DMS 273 treated with DMSO at 0.1 percent for 48 hours (cell line): ENCODE measurements around the gene OLAH.

ENCODE experiments used
- DNase-seq: peaks from one replicate; lab custom pipeline; 2025; lab: John Stamatoyannopoulos, UW

OLAH gene

DNA sequence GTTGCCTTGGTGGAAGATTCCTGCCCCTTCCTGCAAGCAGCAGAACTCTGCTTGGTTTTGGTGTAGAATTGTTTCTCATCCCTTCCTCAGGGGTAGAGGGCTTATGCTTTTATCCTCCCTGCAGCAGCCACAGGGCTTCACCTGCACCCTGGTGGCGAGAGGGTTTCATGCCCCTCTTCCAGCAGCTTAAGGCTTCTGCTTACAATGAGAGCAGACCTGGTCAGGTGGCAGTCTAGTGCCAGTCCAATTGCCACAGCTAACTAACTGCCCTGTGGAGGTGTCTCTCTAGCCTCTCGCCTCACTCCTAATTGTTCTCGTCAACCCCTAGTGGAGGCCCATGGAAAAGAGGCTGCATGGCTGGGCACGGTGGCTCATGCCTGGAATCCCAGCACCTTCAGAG, 25.5 kb downstream of the OLAH start:
- no peak for DNase-seq

DNA sequence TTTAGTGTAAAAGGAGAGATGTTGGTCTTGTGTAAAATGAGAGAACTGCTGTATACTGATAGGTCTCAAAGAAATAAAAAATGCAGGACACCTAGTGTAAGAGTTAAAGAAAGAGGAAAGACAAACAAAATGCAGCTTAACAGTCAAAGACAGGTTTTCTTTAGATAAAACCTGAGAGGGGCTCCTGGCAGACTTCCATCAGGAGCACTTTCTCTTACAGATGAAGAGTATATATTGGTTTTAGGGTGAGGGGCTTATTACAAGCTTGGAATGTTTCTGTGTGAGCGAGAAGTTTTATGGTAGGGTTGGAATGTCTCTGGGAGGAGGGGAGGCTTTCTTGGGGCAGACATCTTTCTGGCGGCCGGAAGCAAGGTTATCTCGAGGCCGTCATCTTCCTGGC, 28.6 kb downstream of the OLAH start:
- DNase-seq = no peak

DNA sequence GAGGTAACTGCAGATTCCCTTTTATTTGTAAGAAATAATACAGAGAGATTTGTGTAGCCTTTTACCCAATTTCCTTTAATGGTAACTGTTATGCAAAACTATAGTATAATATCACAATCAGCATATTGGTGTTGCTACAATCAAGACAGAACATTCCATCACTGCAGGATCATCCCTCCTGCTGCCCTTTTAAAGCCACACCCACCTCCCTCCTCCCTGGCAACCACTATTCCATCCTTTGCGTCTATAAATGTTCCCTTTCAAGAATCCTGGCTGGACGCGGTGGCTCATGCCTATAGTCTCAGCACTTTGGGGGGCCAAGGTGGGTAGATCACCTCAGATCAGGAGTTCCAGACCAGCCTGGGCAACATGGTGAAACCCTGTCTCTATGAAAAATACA, 31.7 kb downstream of the OLAH start:
- no peak for DNase-seq

DNA sequence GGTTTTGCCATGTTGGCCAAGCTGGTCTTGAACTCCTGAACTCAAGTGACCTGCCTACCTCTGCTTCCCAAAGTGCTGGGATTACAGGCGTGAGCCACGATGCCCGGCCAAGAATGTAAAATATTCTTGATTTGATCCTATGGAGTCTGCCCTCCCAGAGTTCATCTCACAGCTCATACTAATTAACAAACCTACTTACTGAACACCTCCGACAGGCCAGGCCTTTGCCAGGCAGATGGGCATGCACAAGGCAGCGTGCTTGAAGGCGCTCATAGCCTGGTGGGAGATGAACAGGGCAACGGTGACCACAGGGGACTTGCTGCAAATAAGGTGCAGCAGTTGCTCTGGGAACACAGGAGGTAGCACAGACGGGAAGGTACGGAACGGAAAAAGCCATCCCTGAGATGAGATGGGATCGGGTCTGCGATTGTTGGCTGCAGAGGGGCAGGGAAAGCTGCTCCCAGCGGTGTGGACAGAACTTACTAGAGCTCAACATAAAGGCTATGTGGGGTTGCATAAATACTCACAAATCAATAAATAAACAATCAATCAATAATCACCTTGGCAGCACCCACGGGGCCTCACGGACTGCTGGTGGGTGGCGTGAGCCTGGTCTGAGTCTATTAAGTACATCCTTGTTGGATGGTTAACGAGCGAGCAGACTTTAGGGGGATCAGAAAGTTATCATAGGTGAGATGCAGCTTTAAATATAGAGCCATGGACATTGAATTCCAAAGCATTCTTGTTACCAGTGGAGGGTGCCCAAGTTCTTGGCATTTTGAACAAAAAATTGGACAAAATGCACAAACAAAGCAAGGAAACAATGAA, 40.1 kb downstream of the OLAH start:
- DNase-seq = no peak

- DNase-seq = peak; percentile 51
Observed at GRCh38 chr10:15084502-15084922, 40.8 kb downstream of the OLAH start.

GRCh38 chr10:15088428-15089261, 44.9 kb downstream of the OLAH start, which contains the start of gene ACBD7:
Gene ACBD7 (minus strand): TSS chr10:15088776. CDS start chr10:15088728, 48 bp downstream.
- DNase-seq = peak; percentile 53

- DNase-seq = no peak
Observed at GRCh38 chr10:15091418-15091817, 47.7 kb downstream of the OLAH start.

DNA sequence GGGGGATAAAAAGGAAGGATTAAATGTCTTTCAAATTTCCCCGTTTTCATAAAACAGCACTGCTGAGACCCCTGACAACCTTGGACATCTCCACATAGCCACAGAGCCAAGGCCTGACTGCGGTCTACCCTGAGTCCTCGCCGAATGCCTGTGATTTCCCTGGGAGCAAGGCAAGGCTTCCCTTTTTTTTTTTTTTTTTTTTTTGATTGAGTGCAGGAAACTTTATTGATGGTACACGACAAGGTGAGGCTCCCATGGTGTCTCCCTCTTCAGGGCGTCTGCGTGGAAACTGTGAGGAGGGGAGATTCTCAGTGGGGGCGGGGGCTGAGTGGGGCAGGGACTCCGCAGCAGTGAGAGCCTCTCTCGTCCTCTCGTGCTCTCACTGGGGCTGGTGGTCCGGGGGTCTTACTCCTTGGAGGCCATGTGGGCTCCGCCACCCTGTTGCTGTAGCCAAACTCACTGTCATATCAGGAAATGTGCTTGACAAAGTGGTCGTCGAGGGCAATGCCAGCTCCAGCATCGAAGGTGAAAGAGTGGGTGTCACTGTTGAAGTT, 49.2 kb downstream of the OLAH start:
- DNase-seq = no peak

DNA sequence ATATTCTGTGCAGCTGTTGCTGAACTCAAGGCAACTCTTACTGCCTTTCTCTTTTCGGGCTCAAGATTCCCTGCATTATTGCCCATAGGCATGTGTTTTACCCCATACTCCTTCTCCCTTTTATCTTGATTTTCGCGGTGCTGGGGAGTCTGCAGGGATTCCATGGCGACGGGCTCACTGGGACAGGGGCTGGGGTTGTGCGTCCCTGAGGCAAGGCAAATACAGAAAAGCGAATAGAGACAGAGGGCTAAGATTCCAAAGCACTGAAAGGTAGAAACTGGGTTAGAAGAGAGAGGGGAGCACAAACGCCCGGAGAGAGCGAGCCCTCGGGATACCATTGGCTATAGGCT, 52.9 kb downstream of the OLAH start:
- DNase-seq = no peak

DNA sequence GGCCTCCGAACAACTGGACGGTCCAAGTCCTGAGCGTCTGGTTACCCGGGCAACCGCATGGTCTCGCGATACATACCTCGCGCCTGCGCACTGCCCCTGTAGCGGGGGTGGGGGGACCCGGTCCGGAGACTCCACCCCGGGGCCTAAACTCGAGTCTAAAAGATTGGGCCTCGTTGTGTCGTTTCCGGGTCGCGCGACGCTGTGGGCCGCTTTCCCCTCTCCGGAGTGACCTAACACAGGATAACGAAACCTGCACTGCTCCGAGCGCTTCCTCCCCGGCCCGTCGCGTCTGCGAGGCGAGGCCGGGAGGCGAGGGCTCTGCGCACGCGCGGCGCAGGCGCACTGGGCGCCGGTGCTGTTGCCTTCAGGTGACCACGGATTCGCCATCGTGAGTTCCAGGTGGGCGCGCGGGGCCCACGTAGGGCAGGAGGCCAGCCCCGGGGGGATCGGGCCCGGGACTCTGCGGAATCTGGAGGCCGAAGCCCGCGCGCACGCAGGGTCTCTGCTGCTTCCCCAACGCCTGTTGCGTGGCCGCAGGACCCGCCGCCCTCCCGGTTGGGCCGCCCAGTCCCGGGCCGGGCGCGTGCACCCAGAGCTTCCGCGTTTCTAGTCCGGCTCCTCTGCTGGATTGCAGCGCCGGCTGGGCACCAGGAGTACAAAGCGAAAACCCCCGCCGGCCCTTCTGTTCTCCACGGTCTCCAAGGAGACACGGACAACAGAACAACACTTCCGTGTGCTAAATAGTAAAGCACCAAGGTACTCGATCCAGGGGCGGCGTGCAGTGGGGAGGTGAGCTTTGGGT, 53.5 kb downstream of the OLAH start, which contains the start of gene RPP38:
RPP38 (plus strand) TSS at position 345 of the 802 bp plus-strand sequence. CDS start 5,960 bp downstream, outside the sequence.
- DNase-seq = peak; percentile 76

DNA sequence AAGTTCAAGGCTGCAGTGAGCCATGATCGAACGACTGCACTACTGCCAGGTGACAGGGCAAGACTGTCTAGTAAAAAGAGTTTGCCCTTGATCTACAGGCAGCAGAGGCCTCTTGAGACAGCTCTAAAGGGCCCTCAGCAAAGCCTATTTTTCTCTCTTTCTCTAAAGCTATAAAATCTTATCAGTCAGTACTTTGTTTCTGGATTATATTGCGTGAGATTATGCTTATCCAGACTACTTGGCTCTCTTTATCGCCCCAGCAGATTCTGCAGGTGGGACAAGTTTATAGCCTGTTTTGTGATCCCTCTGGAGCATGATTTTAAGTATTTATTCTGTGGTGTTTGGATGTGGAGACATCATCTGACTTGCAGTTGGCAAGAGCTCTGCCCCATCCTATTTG, 56.1 kb downstream of the OLAH start:
- DNase-seq = no peak

GRCh38 chr10:15103513-15103912, 59.8 kb downstream of the OLAH start:
- no peak for DNase-seq

DNA sequence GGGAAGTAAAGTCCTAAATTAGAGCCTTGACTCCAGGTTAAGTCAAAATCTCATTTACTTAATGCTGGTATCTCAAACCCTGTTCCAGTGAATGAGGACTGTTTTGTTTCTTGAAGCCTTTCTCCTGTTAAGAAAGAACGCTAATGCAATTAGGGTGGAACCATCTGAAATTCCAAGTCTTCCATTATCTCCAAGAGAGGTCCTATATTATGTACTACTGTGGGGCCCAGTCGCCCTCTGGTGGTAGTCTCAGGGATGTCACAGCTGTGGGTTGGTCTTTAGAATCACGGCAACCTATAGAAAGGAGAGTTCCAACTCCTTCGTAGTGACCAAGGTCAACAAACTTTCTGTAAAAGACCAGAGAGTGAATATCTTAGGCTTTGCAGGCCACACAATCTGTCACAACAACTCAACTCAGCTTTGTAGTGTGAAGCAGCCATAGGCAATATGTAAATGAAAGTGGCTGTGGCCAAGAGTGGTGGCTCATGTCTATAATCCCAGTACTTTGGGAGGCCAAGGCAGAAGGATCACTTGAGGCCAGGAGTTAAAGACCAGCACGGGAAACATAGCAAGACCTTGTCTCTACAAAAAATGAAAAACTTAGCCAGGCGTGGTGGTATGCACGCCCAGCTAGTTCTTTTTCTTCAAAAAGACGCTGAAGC, 62.7 kb downstream of the OLAH start:
- peak; percentile 6 for DNase-seq

DNA sequence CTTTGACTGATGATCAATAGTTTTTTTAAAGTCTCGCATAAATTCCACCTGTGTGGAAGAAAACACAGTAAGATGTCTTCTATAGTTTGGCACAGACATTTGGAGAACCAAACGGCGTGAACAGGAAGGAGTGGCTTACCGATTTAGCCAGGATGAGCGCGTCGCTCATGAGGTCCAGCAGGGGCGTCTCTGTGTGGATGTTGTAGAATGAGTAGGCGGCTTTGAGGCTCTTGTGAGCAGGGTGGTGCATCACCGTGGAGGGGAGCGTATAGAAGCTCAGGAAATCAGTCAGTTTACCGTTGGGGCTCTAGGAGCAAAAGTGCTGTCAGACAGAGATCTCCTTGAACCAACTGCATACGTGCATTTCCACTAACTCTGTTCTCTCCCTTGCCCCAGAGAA, 68.9 kb downstream of the OLAH start:
- DNase-seq = no peak

GRCh38 chr10:15113766-15114165, 70.0 kb downstream of the OLAH start:
- DNase-seq = no peak

DNA sequence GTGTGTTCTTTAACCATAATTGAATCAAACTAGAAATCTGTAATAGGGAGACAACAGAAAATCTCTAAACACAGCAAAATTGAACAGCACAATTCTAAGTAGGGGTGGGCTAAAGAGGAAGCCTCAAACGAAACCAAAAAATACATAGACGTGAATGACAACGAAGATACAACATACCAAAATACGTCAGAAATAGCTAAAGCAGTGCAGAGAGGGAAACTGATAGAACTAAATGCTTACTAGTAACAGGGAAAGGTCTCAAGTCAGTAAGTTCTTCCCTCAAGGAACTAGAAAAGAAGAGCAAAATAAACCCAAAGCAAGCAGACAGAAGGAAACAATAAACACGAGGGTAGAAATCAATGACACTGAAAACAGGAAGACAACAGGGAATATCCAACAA, 72.5 kb downstream of the OLAH start:
- no peak for DNase-seq

DNA sequence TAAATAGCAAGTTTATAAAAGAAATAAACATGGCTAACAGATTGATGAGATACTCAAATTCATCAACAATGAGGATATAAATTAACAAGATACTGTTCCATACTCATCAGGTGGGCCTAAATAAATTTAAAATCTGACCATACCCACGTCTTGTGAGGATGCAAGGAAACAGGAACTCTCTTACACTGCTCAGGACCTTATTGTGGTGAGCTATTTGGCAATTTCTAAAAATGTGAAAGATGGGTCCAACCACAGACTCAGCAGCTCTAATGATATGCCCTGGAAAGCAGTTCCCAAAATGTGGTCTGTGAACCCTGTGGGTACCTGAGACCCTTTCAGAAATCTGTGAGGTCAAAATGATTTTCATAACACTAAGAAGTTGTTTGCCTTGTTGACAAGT, 74.9 kb downstream of the OLAH start:
- DNase-seq = no peak

- no peak for DNase-seq
Observed at GRCh38 chr10:15120523-15120922, 76.8 kb downstream of the OLAH start.

- DNase-seq = no peak
Observed at GRCh38 chr10:15121707-15122106, 78.0 kb downstream of the OLAH start.

DNA sequence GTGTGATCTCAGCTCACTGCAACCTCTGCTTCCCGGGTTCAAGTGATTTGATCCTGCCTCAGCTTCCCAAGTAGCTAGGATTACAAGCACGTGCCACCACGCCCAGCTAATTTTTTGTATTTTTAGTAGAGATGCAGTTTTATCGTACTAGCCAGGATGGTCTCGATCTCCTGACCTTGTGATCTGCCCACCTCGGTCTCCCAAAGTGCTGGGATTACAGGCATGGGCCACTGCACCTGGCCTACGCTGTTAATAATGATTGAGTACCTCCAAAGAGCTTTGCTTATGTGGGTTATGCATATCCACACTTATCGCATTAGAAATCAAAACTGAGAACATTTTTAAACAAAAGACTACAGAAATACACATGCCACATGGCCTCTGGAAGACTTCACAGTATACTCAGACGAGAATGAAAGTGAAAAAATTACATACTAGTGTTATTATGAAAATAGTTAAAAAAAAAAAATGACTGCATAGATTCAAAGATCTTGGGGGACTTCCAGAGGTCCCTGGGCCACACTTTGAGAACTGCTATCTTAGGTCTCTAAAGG, 78.8 kb downstream of the OLAH start:
- no peak for DNase-seq
